HPDE6-E6E7 (cell line): ENCODE results near the gene PPIL6.

Experiments used
- DNase-seq: peaks from one replicate; pipeline ENCODE4 v3.0.0; 2011; ENCODE audit warnings: missing footprints; ENCODE audit errors: extremely low spot score

The PPIL6 gene

GRCh38 chr6:109449064-109449794 is 8.8 kb upstream of the PPIL6 start:
- DNase-seq: no peak

GRCh38 chr6:109448615-109449014 is 8.2 kb upstream of the PPIL6 start:
- DNase-seq: no peak

GRCh38 chr6:109447878-109448555 is 7.6 kb upstream of the PPIL6 start:
- DNase-seq: no peak

- no peak for DNase-seq
These were observed 6.7 kb upstream of the PPIL6 start for GRCh38 chr6:109447087-109447486.

- no peak for DNase-seq
These were observed 6.1 kb upstream of the PPIL6 start for GRCh38 chr6:109446541-109446940.

- DNase-seq: no peak
These were observed 5.6 kb upstream of the PPIL6 start for GRCh38 chr6:109446072-109446471.

GRCh38 chr6:109445382-109445781 is 5.0 kb upstream of the PPIL6 start:
- no peak for DNase-seq

GRCh38 chr6:109443425-109443950 is 3.1 kb upstream of the PPIL6 start:
- no peak for DNase-seq

GRCh38 chr6:109442393-109442924 is 2.0 kb upstream of the PPIL6 start:
- DNase-seq: no peak

- DNase-seq: peak; percentile 49
These were observed 815 bp upstream of the PPIL6 start for GRCh38 chr6:109441069-109441816.

GRCh38 chr6:109436041-109436440 is 4.4 kb downstream of the PPIL6 start:
- DNase-seq: no peak

- no peak for DNase-seq
These were observed 6.0 kb downstream of the PPIL6 start for GRCh38 chr6:109434456-109434855.

- DNase-seq: no peak
These were observed 10.9 kb downstream of the PPIL6 start for GRCh38 chr6:109429496-109429895.

GRCh38 chr6:109428889-109429477 is 11.4 kb downstream of the PPIL6 start:
- DNase-seq: no peak

- DNase-seq: no peak
These were observed 15.5 kb downstream of the PPIL6 start for GRCh38 chr6:109424946-109425345.

GRCh38 chr6:109421184-109421583 is 19.2 kb downstream of the PPIL6 start:
- no peak for DNase-seq

GRCh38 chr6:109420751-109421150 is 19.7 kb downstream of the PPIL6 start:
- DNase-seq: peak; percentile 47

- DNase-seq: no peak
These were observed 22.8 kb downstream of the PPIL6 start for GRCh38 chr6:109417646-109418045.

GRCh38 chr6:109411034-109411433 is 29.4 kb downstream of the PPIL6 start:
- DNase-seq: no peak

- DNase-seq: no peak
These were observed 34.2 kb downstream of the PPIL6 start for GRCh38 chr6:109406196-109406595.

- no peak for DNase-seq
These were observed 43.4 kb downstream of the PPIL6 start for GRCh38 chr6:109397020-109397419.
